Measurements from ENCODE around the gene BRME1.

The BRME1 gene

GRCh38 chr19:13905634-13906520, at the start of gene BRME1, which contains the start of gene CC2D1A:
BRME1 (minus strand) TSS chr19:13906117; CDS start chr19:13904892, 1,225 bp downstream.
CC2D1A (plus strand) TSS chr19:13906201; CDS start chr19:13906442, 241 bp downstream.
- DNase-seq = peak; percentile 81

GRCh38 chr19:13954185-13954584, 48.3 kb upstream of the BRME1 start:
- DNase-seq = no peak

- DNase-seq = peak; percentile 52
Measured at GRCh38 chr19:13952931-13953531, 47.1 kb upstream of the BRME1 start.

GRCh38 chr19:13952154-13952930, 46.4 kb upstream of the BRME1 start, which contains the start of gene DCAF15:
DCAF15 (plus strand) TSS chr19:13952509; CDS start chr19:13952513, 4 bp downstream.
- DNase-seq = peak; percentile 100

GRCh38 chr19:13951799-13952153, 45.9 kb upstream of the BRME1 start:
- DNase-seq = no peak

- no peak for DNase-seq
Measured at GRCh38 chr19:13951043-13951442, 45.1 kb upstream of the BRME1 start.

GRCh38 chr19:13946414-13946813, 40.5 kb upstream of the BRME1 start:
- DNase-seq = no peak

- DNase-seq = no peak
Measured at GRCh38 chr19:13942023-13942684, 36.2 kb upstream of the BRME1 start.

GRCh38 chr19:13938301-13939064, 32.6 kb upstream of the BRME1 start, which contains the start of gene PODNL1:
PODNL1 (minus strand) TSS chr19:13938417; CDS start chr19:13938181, 236 bp downstream.
- peak; percentile 89 for DNase-seq

- no peak for DNase-seq
Measured at GRCh38 chr19:13937479-13938300, 31.8 kb upstream of the BRME1 start.

GRCh38 chr19:13935765-13936510, 30.0 kb upstream of the BRME1 start:
- no peak for DNase-seq

- DNase-seq = no peak
Measured at GRCh38 chr19:13934785-13935109, 28.8 kb upstream of the BRME1 start.

- DNase-seq = no peak
Measured at GRCh38 chr19:13932911-13933393, 27.0 kb upstream of the BRME1 start.

- no peak for DNase-seq
Measured at GRCh38 chr19:13932149-13932637, 26.3 kb upstream of the BRME1 start.

GRCh38 chr19:13931391-13932148, 25.7 kb upstream of the BRME1 start:
- no peak for DNase-seq

GRCh38 chr19:13930402-13930801, 24.5 kb upstream of the BRME1 start:
- no peak for DNase-seq

GRCh38 chr19:13929956-13930355, 24.0 kb upstream of the BRME1 start:
- DNase-seq = no peak

GRCh38 chr19:13929340-13929739, 23.4 kb upstream of the BRME1 start:
- no peak for DNase-seq

- DNase-seq = no peak
Measured at GRCh38 chr19:13926715-13927114, 20.8 kb upstream of the BRME1 start.
